DMS 273 (cell line): Measurements from ENCODE around the gene PPP2R5C.
A peak's percentile ranks its signal among the peaks of the same experiment; 100 is the strongest.
"Not testable (repeated sequence)": the region's sequence is repeated elsewhere in the genome, so short reads cannot be mapped to it uniquely, and the experiment has no call there.

Experiments
- DNase-seq: peaks from one replicate; lab custom pipeline; 2025; ENCODE audit not compliant: unreplicated experiment; lab: John Stamatoyannopoulos, UW

The PPP2R5C gene

DNA sequence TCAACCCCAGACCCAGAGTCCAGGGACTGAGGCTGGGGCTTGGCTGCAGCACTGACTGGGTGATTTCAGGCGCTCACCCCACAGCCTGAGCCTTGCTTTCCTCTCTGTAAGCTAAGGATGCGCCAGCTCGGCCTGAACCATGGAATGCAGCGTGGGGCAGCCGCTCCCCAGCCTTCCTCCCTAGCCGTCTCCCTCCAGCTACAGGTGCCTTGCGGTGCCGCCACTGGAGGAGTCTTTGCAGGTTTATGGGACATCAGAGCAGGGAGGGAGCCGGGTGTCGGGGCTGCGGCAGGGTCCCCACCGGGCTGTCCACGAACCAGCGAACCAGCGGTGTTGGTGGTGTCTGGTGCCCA, 19.4 kb downstream of the PPP2R5C start:
- no peak for DNase-seq

DNA sequence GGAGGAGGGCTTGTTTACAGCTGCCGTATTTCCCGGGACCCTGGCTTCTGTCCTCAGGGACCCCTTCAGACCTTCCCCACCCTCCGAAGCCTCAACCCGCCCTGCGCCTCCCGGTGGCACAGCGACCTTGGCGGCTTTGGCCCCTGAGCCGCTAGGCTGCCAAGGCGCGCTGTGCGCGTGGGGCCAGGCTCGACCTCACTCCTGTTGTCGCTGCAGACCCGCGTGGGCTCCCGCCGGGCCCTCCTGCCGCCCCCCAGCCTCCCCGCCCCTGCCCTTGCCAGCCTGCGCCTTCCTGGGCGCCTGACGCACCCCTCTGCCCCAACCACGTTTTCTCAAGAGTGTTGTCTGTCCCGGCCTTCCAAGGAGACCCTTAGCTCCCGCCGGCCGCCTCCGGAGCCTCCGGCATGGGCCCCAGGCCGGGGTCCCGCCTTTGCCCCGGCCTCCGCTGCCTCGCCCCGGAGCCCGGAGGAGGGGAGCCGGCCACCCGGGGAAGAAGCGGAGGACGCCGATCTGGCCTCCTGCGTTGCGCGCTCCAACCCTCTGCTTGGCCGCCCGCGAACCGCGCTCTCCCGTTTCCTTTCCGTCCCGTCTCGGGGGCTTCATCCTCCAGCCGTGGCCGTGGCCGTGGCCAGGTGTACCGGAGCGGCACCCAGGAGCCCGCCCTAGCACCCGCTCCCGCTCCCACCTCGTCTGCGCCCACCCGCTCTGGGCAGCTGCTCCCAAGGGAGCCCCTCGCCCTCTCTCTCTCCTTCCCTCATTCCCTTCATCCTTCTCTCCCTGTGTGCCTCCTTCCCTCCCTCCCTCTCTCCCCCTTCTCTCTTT, 19.9 kb downstream of the PPP2R5C start:
- DNase-seq = peak; percentile 52

DNA sequence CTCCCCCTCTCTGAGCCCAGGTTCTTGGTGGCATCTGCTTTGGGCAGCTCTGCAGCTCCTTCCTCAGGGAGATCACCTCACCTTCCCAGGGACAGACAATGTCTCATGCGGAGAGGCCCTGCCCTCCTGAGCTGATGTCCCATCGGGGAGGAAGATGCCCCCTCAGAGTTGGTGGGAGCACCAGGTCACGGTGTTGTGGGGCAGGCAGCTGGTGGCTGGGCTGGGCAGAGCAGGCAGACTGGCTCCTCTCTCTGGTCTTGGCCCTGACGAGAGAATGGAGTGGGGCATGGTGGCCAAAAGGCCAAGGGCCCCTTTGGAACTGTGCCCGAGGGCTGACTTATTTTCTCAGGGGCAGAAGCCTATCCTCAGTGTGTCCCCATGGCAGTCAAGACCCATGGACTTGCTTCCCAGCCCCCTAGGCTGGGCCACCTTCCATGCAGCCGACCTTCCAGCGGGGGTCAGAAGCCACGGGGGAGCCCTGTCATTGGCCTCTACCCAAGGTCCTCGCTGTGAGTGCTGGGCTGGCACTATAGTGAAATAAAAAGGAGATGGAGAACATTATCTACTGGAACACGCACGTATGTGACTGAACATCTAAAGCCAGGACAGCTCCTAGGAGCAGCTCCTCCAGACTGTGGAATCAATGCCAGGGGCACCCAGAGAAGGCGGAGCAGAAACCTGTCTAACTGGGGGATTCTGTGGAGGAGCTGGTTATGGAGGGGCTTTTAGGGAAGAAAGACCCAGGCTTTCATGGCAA, 21.9 kb downstream of the PPP2R5C start:
- no peak for DNase-seq

DNA sequence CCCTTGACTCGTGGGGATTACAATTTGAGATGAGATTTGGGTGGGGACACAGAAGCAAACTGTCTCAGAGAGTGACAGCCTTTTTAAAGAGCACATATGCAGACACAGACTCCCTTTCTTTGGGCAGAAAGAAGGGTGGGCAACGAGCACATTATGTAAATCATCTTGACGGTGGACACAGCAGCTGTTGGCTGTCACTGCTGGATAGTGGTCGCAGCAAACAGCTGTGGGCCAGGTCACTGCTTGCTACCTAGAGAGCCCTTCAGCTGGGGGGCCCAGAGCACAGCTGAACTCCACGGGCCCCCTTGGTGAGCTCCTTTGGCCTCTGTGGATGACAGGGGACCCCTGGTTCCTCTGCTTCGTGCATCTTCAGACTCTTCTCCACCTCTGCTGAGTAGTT, 23.1 kb downstream of the PPP2R5C start:
- DNase-seq = no peak

DNA sequence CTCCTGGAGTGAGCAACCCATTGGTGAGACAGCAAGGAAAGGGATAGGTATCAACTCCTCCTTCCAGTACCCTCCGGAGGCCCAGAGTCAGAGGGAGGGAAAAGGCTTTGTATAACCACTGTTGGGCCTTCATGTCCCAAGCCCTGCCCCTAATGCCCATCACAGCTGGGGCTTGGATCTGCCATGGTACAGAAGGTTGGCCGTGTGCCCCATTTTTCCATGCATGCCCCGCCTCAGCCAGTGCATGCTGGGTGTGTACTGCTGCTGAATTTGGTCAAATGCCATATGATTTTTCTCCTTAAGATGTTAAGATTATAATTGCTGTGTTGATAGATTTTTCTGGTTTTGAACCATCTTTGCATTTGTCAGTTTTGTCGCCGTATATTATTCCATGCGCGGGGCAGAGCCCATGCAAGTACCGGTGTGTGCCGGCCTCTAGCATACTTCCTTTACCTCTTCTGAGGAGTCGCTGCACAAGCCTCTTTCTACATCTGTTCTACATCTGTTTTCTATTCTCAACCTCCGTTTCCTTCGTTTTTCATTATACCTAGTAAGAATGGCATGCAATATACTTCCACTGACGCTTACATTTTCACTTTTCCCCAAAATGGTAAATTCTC, 26.6 kb downstream of the PPP2R5C start:
- DNase-seq = peak; percentile 79

DNA sequence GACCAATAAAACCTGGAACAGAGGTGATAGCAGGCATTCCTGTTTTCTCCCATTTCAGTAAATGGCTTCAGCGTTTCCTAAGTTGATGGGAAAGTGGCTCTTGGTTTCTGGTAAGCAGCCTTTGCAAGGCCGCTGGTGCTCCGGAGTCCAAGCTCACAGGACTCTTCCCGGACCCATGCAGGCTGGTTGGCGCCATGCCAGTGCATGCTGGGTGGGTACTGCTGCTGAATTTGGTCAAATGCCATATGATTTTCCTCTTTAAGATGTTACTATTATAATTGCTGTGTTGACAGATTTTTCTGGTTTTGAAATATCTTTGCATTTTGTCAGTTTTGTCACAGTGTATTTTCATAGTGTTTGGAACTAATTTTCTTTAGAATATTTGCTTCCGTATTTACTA, 27.7 kb downstream of the PPP2R5C start:
- peak; percentile 85 for DNase-seq

DNA sequence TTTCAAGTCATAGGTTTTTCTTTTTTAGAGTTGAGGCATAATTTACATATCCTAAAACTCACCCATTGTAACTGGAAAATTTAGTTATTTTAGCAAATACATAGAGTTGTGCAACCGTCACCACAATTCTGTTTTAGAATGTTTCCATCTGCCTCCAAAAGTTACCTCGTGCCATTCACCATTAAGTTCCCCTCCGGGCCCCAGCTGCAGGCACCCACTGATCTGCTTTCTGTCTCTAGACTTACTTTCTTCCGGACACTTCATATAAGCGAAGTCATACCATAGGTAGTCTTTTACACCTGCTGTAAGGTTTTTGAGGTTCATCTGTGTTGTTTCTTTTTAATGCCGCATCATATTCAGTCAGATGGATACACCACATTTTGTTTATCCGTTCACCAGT, 28.7 kb downstream of the PPP2R5C start:
- no peak for DNase-seq

DNA sequence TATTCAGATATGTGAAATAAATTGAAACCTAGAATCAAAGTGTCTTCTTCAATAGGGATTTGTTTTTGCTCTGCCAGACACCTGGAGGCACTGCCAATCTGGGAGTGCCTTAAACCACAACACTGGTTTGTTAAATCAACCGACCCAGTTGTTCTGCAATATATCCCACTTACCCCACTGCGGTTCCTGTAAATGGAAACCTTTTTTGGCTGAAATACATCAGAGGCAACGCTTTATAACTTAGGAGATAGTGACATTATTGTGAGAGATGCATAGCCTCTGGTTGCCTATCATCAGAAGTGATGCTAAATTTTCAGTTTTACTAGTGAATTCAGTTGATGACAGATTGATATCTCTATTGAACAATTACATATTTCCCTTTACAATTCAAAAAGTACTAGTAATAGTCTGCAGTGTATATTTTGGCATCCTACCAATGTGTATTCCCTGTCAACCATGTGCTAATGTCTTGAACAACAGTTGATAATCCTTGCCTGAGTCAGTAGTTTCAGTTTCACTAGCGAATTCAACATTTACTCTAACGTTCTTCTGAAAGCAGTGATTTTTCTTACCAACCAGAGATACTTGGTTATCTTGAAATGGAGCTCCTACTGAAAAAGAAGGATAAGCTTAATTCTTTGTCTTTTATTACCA, 30.5 kb downstream of the PPP2R5C start:
- peak; percentile 49 for DNase-seq

DNA sequence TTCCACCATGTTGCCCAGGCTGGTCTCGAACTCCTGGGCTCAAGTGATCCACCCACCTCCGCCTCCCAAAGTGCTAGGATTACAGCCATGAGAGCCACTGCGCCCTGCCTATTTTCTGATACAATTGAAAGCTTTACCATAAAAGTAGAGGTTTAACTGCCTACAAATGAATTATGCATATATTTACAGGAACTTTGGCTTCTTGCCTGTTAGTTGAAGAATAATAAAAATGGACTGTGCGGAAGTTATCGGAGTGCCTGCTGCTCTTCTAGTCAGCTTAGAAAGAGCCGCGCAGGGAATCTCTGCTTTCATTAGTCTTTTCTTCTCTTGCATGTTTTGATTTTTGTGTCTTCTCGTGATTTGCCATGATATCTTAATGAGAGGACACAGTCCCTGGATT, 34.5 kb downstream of the PPP2R5C start:
- no peak for DNase-seq

DNA sequence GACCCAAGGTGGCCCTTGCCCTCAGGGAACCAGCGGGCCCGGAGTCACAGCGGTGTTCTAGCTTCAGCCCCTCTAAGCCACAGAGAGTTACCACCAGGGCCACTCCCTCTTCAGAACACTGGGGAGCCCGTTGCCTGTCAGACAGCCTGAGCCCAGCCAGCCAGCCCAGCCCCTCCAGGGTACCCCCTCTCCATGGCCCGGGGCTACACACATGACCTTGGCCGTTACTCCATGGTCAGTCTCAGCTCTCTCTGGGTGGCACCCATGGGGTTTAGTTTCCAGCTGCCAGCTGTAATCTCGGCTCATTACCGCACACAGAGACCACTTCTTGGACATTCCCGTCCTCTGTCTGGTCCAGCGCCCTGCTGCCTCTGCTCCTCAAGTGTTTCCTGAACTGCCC, 35.0 kb downstream of the PPP2R5C start:
- DNase-seq = no peak

DNA sequence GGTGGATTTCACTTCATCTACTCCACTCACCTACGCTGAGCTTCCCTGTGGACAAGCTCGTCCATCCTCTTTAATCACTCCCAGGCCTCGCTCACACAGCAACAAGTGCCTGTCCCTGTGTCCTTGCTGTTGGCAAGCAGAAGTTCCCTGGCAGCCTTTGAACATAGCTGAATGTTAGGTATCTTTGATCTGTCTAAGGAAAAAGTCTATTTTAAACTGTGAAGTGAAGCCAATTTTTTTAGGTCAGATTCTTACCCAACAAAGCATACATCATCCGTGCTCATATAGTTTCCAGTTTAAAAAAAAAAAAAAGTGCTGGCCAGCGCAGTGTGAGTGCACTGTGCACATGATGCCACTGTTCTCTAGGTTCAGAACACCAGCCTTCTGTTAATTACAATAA, 36.3 kb downstream of the PPP2R5C start:
- DNase-seq = no peak

DNA sequence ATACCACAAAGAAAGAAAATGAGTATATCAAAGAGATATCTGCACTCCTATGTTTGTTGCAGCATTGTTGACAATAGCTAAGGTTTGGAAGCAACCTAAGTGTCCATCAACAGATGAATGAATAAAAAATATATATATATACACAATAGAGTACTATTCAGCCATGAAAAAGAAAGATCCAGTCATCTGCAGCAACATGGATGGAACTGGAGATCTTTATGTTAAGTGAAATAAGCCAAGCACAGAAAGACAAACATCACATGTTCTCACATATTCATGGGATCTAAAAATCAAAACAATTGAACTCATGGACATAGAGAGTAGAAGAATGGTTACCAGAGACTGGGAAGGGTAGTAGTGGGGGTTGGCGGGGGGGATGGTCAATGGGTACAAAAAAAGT, 42.9 kb downstream of the PPP2R5C start:
- DNase-seq = not testable (repeated sequence)

DNA sequence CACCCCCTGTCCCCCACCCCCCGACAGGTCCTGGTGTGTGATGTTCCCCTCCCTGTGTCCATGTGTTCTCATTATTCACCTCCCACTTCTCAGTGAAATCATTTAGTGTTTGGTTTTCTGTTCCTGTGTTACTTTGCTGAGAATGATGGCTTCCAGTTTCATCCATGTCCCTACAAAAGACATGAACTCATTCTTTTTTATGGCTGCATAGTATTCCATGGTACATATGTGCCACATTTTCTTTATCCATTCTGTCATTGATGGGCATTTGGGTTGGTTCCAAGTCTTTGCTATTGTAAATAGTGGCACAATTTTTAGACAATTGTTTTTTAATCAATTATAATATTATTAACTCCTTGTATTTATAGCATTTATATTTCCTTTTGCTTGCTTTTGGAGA, 44.7 kb downstream of the PPP2R5C start:
- not testable (repeated sequence) for DNase-seq

DNA sequence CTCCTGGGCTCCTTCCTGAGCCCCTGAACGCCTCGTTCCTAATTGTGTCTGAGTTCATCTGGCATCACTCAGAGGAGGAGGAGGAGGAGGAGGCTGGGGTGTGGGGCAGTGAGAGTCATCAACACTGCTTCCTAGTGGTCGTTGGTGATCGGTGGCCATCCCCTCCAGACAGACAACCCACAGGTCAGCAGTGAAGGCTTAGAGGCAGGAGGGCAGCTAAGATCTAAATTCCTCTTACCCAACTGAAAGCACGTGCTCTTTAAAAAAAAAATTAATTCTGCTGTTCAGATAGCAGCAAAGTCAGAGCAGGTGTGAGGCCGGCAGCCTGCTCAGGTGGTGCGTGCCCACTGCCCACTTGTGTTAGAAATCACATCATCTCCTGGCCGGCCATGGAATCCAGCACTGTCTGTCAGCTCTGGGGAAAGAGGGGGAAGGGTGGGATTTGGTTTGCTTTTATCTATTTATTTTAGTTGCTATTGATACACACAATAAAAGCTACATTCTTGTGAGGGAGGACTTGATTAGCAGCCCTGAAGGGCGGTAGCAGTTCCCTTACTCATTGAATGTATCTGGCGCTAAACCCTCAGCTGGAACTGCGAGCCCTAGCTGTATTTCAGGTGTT, 46.6 kb downstream of the PPP2R5C start:
- peak; percentile 73 for DNase-seq

DNA sequence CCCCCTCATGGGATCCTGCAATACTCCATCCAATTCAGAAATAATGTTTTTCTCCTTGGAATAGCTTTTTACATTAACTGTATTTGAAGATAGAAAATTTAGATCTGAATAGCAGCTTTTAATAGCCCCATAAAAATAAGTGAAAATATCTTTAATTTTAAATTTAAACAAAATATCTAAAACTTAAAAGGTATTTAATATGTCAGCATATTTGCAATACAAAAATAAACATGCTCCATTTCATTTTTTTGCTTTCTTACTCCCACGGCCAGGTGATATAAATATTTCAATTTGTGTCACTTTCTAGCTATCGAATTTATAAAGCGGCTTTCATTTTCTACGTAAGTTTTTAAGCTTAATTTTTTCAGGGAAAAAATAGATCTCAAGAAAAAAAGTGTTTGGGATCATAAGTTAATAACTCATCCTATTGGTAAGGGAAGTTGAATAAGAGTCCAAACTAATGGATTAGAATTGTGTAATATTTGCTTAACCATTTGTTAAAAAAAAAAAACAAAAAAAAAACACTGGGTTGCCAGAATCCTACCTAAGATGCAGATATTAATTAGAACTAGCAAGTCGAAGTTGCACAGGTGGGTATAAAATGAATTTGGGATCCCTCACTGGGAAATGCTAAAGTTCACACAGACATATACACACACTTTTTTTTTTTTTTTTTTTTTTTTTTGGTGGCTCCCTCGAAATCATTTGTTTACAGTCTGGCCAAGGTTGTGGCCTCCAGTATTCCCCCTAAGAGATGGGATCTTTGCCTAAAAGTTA, 47.6 kb downstream of the PPP2R5C start:
- DNase-seq = no peak

DNA sequence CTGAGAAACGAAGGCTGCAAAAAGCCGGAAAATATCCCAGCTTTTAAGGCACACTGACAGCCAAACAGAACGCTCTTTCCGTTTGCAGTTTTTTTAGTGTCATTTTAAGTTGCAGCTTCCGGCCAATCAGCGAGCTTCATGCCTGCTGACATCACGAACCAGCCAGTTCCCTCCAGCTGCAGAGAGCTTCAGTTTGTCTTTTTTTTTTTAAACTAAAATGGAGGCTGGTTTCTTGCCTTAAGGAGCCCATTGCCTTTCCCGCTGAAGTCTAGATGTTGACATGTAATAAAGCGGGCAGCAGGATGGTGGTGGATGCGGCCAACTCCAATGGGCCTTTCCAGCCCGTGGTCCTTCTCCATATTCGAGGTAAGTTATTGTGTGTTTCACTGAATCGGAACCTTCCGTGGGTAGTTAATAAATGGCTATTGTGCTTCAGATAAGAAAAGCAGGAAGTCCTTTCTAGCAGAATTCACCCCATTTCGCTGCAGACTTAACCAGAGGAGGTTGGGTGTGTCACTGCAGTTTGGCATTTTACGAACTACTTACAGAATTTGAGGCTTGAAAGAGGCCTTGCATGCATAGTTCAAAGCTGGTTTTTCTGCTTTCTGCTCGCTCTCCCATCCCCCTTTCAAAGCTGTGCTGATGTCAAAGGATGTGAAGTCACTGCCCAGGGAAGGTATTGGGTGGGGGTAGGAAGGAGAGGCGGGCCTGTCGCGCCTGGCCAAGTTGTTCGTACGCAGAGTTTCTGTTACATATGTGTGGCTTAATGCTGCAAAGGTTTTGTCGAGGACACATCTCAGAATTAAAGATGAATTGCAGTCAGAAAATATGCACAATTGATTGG, 48.4 kb downstream of the PPP2R5C start:
- peak; percentile 95 for DNase-seq

DNA sequence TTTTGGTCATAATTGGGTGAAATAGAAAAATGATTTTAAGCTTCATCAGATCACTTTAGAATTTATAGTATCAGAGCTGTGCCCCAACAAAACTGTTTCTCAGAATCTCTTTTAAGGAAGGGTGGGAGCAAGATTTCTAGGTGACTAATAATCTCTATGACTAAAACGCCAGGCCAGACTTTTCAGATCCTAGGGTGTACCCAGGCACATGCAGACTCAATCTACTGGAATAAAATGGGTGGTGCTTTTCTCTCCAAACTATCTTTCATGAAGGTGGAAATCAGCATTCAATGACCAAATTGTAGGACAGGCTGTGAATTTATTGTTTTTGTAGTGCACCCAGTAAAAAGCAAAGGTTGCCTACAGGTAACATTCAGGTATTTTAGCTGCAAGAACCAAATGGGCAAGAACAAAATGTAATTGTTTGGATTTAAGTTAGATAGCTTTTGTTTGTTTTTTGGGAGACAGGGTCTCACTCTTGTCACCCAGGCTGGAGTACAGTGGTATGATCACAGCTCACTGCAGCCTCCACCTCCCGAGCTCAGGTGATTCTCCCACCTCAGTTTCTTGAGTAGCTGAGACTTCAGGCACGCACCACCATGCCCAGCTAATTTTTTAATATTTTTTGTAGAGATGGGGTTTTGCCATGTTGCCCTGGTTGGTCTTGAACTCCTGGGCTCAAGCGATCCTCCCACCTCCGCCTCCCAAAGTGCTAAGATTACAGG, 49.5 kb downstream of the PPP2R5C start:
- DNase-seq = no peak

DNA sequence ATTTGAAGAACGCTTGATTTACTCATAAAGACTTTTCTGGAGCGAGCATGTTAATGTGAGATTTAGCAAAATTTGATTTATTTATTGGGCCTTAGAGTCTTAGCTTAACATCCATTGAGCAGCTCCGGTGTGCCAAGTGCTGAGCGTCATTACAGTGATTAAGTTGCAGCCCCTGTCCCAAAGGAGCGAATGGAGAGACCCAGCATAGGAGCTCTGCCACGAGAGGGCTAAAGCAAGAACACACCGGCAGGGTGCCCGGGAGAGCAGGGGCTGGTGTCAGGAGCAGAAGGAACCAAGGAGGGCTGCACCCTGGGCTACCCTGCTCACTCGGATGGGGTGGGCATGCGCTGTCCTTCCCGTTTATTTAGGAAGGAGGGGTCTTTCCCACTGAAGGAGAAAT, 50.6 kb downstream of the PPP2R5C start:
- DNase-seq = no peak
